SK-N-SH (cell line): Measurements from ENCODE around the gene ATP2B2. TPM values are rescaled to one million over a fixed set of nuclear protein-coding genes. Genes with fewer than 3 reads are reported as not detected.

Source experiments
- CTCF ChIA-PET: fragments of 300-600, 350-600 bp; formaldehyde crosslinking; extraction: SDS; loops from one replicate; lab custom pipeline; 2021; lab: Yijun Ruan, JAX
- POLR2A ChIA-PET: fragments of 350-600 bp; sonication (Branson Sonifier 250); formaldehyde crosslinking; extraction: SDS; loops from one replicate; lab custom pipeline; 2020; ENCODE audit warnings: antibody characterized with exemption, inconsistent platforms; lab: Yijun Ruan, JAX
- DNase-seq: peaks from one replicate; pipeline ENCODE4 v3.0.0; 2012
- H2AFZ ChIP-seq: fragments of 200-600 bp; sonication (generic); 2 replicates; pipeline ENCODE4 v1.8.1; 2016; ENCODE audit warnings: antibody characterized with exemption, mild to moderate bottlenecking, low read depth
- H3F3A ChIP-seq: fragments of 200-600 bp; sonication (generic); replicated peaks from 2 replicates; pipeline ENCODE3; 2016; ENCODE audit warnings: antibody characterized with exemption, mild to moderate bottlenecking; ENCODE audit not compliant: insufficient read depth
- H3K27ac ChIP-seq, 2 experiments: fragments of 200-500 bp in 1 of 2; fragments of 200-600 bp in 1 of 2; sonication (Bioruptor generic) in 1 of 2; sonication (generic), shearing (Covaris generic) in 1 of 2; 2 replicates each; pipeline versions ENCODE4 v1.5.1 to v1.6.1; 2014 to 2016; ENCODE audit warnings: low read depth in 2 of 2, inconsistent platforms in 1 of 2, low read length in 1 of 2, mild to moderate bottlenecking in 1 of 2, mixed read lengths in 1 of 2
- H3K27me3 ChIP-seq: fragments of 200-600 bp; sonication (generic), shearing (Covaris generic); 2 replicates; pipeline ENCODE4 v1.6.1; 2016; ENCODE audit warnings: mixed run types; ENCODE audit not compliant: insufficient read depth
- H3K36me3 ChIP-seq, 2 experiments: fragments of 200-500 bp in 1 of 2; fragments of 200-600 bp in 1 of 2; sonication (Bioruptor generic) in 1 of 2; sonication (generic) in 1 of 2; replicated peaks in 1 of 2; 2 replicates each; pipeline versions ENCODE3 to v1.5.1; 2014 to 2016; ENCODE audit warnings: low read length in 1 of 2, mild to moderate bottlenecking in 1 of 2; ENCODE audit not compliant: insufficient read depth in 2 of 2, control insufficient read depth in 1 of 2
- H3K4me1 ChIP-seq, 2 experiments: fragments of 200-500 bp in 1 of 2; fragments of 200-600 bp in 1 of 2; sonication (Bioruptor generic) in 1 of 2; sonication (generic), shearing (Covaris generic) in 1 of 2; 2 replicates each; pipeline versions ENCODE4 v1.5.1 to v1.6.1; 2014 to 2016; ENCODE audit warnings: low read depth in 1 of 2, low read length in 1 of 2, mixed run types in 1 of 2; ENCODE audit not compliant: insufficient read depth in 2 of 2, control insufficient read depth in 1 of 2
- H3K4me2 ChIP-seq: fragments of 200-600 bp; sonication (generic), shearing (Covaris generic); 2 replicates; pipeline ENCODE4 v1.6.1; 2017; ENCODE audit warnings: mixed run types
- H3K4me3 ChIP-seq, 2 experiments: fragments of 200-500 bp in 1 of 2; fragments of 200-600 bp in 1 of 2; sonication (Bioruptor generic) in 1 of 2; sonication (generic), shearing (Covaris generic) in 1 of 2; 2 replicates each; pipeline versions ENCODE4 v1.5.1 to v1.8.1; 2014 to 2016; ENCODE audit warnings: low read depth in 2 of 2, inconsistent platforms in 1 of 2, low read length in 1 of 2, mild to moderate bottlenecking in 1 of 2, mixed read lengths in 1 of 2, moderate library complexity in 1 of 2
- H3K79me2 ChIP-seq: fragments of 200-600 bp; sonication (generic); 2 replicates; pipeline ENCODE4 v1.8.1; 2017; ENCODE audit warnings: mild to moderate bottlenecking; ENCODE audit not compliant: insufficient read depth
- H3K9ac ChIP-seq: fragments of 200-600 bp; sonication (generic); 2 replicates; pipeline ENCODE4 v1.6.1; 2017; ENCODE audit warnings: mixed run types
- H3K9me2 ChIP-seq: fragments of 200-600 bp; sonication (generic); 2 replicates; pipeline ENCODE4 v1.6.1; 2017; ENCODE audit warnings: mixed run types
- H3K9me3 ChIP-seq: fragments of 200-600 bp; sonication (generic); 2 replicates; pipeline ENCODE4 v1.6.1; 2017; ENCODE audit warnings: mixed run types, mild to moderate bottlenecking, moderate library complexity
- H4K20me1 ChIP-seq: fragments of 200-600 bp; sonication (generic); 2 replicates; pipeline ENCODE4 v1.6.1; 2017; ENCODE audit warnings: mild to moderate bottlenecking, mixed run types; ENCODE audit not compliant: insufficient read depth
- FOSL2 ChIP-seq: IDR thresholded peaks from 2 replicates; pipeline ENCODE4 v1.4.0; 2012; ENCODE audit warnings: low read depth, mild to moderate bottlenecking, moderate library complexity, borderline replicate concordance
- FOXM1 ChIP-seq: IDR thresholded peaks from 2 replicates; pipeline ENCODE4 v1.4.0; 2012; ENCODE audit warnings: low read depth, mild to moderate bottlenecking
- GABPA ChIP-seq: IDR thresholded peaks from 2 replicates; pipeline ENCODE4 v1.4.0; 2012; ENCODE audit warnings: low read depth, mild to moderate bottlenecking
- JUND ChIP-seq: IDR thresholded peaks from 2 replicates; pipeline ENCODE4 v1.4.0; 2012
- MAX ChIP-seq: IDR thresholded peaks from 2 replicates; pipeline ENCODE4 v1.4.0; 2012; ENCODE audit warnings: low read depth
- MEF2A ChIP-seq: IDR thresholded peaks from 2 replicates; pipeline ENCODE4 v1.4.0; 2012; ENCODE audit warnings: low read depth, borderline replicate concordance
- MXI1 ChIP-seq: IDR thresholded peaks from 2 replicates; pipeline ENCODE4 v1.6.1; 2012; ENCODE audit warnings: mild to moderate bottlenecking, low read depth, low read length, improper control_type of control experiment
- NFIC ChIP-seq: IDR thresholded peaks from 2 replicates; pipeline ENCODE4 v1.4.0; 2012; ENCODE audit warnings: borderline replicate concordance
- POLR2AphosphoS5 ChIP-seq: IDR thresholded peaks from 2 replicates; pipeline ENCODE4 v1.6.1; 2012; ENCODE audit warnings: low read depth, low read length
- RCOR1 ChIP-seq: fragments of 150-350 bp; IDR thresholded peaks from 2 replicates; pipeline ENCODE4 v1.6.1; 2017; ENCODE audit warnings: antibody characterized with exemption, low read length
- SIN3A ChIP-seq: IDR thresholded peaks from 2 replicates; pipeline ENCODE4 v1.6.1; 2012; ENCODE audit warnings: low read depth, mild to moderate bottlenecking, low read length, moderate library complexity, borderline replicate concordance
- TAF1 ChIP-seq: IDR thresholded peaks from 2 replicates; pipeline ENCODE4 v1.6.1; 2012; ENCODE audit warnings: low read depth, mild to moderate bottlenecking, low read length, moderate library complexity, borderline replicate concordance
- TCF12 ChIP-seq: IDR thresholded peaks from 2 replicates; pipeline ENCODE4 v1.4.0; 2012
- TEAD4 ChIP-seq: IDR thresholded peaks from 2 replicates; pipeline ENCODE4 v1.4.0; 2012; ENCODE audit warnings: mild to moderate bottlenecking, borderline replicate concordance; ENCODE audit not compliant: insufficient read depth
- whole genome bisulfite sequencing: methylation state at CpG from one replicate; pipeline ENCODE4 v1.1.6; 2017; ENCODE audit warnings: low lambda C conversion rate; 5-methylcytosine and 5-hydroxymethylcytosine counted together
- polyA plus RNA-seq, 3 experiments: library from polyadenylated mRNA; depleted of rRNA; stranded (reverse); fragments of >200 nt; gene quantifications; 2 replicates each; pipeline ENCODE4 v1.2.3, GENCODE V29; 2012
- TF ChIP-seq, protein P1 (sequence below): IDR thresholded peaks from 2 replicates; pipeline ENCODE4 v1.4.0; 2012; ENCODE audit warnings: low read depth, borderline replicate concordance
- TF ChIP-seq, protein P2 (sequence below): fragments of 200-600 bp; sonication (generic); IDR thresholded peaks from 2 replicates; pipeline ENCODE4 v1.6.1; 2017; ENCODE audit warnings: antibody characterized with exemption, mild to moderate bottlenecking, moderate library complexity
- TF ChIP-seq, protein P3 (sequence below): IDR thresholded peaks from 2 replicates; pipeline ENCODE4 v1.4.0; 2012; ENCODE audit warnings: low read depth, borderline replicate concordance
- TF ChIP-seq, protein P4 (sequence below): fragments of 150-350 bp; IDR thresholded peaks from 2 replicates; pipeline ENCODE4 v1.6.1; 2016; ENCODE audit warnings: mild to moderate bottlenecking, low read depth, low read length
- TF ChIP-seq, protein P5 (sequence below): IDR thresholded peaks from 2 replicates; pipeline ENCODE4; 2012

ATP2B2 gene
- polyA plus RNA-seq, 1 of the 3 experiments (the other 2 are of a cell fraction) = 0.15 TPM

GRCh38 chr3:10494180-10494579 is 11.2 kb downstream of the ATP2B2 start:
- Histone ChIP-seq H3K4me2 (no peak overlapping the region), H3K9ac (no peak overlapping the region), H3K79me2 (no peaks in the 10 kb centered on the region), H3K9me3 (no peaks in the 10 kb centered on the region), H3K4me1 (peaks cover 0 to 6% of the 10 kb centered on the region in 2 experiments; a peak in 1 of 4 replicates), H3K27ac (no peak overlapping the region), H2AFZ (no peak overlapping the region), H4K20me1 (no peaks in the 10 kb centered on the region), H3K9me2 (no peaks in the 10 kb centered on the region), H3F3A (no peaks in the 10 kb centered on the region), H3K4me3 (no peak overlapping the region), H3K36me3 (no peaks in the 10 kb centered on the region), H3K27me3 (peaks cover 8% of the 10 kb centered on the region; the same call in 1 of the 2 replicates)
- 27% methylated on average over 3 of the region's 3 CpGs for WGBS
- ChIA-PET POLR2A (no interaction called here), CTCF (no interaction called here)
- no peak for TF ChIP-seq JUND
- TF ChIP-seq FOXM1 = no peak
- TF ChIP-seq GABPA = no peak
- no peak for TF ChIP-seq MEF2A
- no peak for TF ChIP-seq TCF12
- TF ChIP-seq, protein P1, sequence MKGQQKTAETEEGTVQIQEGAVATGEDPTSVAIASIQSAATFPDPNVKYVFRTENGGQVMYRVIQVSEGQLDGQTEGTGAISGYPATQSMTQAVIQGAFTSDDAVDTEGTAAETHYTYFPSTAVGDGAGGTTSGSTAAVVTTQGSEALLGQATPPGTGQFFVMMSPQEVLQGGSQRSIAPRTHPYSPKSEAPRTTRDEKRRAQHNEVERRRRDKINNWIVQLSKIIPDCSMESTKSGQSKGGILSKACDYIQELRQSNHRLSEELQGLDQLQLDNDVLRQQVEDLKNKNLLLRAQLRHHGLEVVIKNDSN = no peak
- TF ChIP-seq, protein P2, sequence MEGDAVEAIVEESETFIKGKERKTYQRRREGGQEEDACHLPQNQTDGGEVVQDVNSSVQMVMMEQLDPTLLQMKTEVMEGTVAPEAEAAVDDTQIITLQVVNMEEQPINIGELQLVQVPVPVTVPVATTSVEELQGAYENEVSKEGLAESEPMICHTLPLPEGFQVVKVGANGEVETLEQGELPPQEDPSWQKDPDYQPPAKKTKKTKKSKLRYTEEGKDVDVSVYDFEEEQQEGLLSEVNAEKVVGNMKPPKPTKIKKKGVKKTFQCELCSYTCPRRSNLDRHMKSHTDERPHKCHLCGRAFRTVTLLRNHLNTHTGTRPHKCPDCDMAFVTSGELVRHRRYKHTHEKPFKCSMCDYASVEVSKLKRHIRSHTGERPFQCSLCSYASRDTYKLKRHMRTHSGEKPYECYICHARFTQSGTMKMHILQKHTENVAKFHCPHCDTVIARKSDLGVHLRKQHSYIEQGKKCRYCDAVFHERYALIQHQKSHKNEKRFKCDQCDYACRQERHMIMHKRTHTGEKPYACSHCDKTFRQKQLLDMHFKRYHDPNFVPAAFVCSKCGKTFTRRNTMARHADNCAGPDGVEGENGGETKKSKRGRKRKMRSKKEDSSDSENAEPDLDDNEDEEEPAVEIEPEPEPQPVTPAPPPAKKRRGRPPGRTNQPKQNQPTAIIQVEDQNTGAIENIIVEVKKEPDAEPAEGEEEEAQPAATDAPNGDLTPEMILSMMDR = no peak
- no peak for TF ChIP-seq RCOR1
- TF ChIP-seq, protein P3, sequence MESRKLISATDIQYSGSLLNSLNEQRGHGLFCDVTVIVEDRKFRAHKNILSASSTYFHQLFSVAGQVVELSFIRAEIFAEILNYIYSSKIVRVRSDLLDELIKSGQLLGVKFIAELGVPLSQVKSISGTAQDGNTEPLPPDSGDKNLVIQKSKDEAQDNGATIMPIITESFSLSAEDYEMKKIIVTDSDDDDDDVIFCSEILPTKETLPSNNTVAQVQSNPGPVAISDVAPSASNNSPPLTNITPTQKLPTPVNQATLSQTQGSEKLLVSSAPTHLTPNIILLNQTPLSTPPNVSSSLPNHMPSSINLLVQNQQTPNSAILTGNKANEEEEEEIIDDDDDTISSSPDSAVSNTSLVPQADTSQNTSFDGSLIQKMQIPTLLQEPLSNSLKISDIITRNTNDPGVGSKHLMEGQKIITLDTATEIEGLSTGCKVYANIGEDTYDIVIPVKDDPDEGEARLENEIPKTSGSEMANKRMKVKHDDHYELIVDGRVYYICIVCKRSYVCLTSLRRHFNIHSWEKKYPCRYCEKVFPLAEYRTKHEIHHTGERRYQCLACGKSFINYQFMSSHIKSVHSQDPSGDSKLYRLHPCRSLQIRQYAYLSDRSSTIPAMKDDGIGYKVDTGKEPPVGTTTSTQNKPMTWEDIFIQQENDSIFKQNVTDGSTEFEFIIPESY = no peak
- TF ChIP-seq MAX = no peak
- TF ChIP-seq TAF1 = no peak
- no peak for TF ChIP-seq TEAD4
- TF ChIP-seq, protein P4, sequence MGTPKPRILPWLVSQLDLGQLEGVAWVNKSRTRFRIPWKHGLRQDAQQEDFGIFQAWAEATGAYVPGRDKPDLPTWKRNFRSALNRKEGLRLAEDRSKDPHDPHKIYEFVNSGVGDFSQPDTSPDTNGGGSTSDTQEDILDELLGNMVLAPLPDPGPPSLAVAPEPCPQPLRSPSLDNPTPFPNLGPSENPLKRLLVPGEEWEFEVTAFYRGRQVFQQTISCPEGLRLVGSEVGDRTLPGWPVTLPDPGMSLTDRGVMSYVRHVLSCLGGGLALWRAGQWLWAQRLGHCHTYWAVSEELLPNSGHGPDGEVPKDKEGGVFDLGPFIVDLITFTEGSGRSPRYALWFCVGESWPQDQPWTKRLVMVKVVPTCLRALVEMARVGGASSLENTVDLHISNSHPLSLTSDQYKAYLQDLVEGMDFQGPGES = no peak
- TF ChIP-seq NFIC = no peak
- no peak for TF ChIP-seq POLR2AphosphoS5
- TF ChIP-seq FOSL2 = no peak
- TF ChIP-seq MXI1 = no peak
- TF ChIP-seq, protein P5, sequence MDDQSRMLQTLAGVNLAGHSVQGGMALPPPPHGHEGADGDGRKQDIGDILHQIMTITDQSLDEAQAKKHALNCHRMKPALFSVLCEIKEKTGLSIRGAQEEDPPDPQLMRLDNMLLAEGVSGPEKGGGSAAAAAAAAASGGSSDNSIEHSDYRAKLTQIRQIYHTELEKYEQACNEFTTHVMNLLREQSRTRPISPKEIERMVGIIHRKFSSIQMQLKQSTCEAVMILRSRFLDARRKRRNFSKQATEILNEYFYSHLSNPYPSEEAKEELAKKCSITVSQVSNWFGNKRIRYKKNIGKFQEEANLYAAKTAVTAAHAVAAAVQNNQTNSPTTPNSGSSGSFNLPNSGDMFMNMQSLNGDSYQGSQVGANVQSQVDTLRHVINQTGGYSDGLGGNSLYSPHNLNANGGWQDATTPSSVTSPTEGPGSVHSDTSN = no peak
- no peak for TF ChIP-seq SIN3A
- no peak for DNase-seq
